ENCODE measurements around the gene SERPINF2.

- TF ChIP-seq, protein P1, sequence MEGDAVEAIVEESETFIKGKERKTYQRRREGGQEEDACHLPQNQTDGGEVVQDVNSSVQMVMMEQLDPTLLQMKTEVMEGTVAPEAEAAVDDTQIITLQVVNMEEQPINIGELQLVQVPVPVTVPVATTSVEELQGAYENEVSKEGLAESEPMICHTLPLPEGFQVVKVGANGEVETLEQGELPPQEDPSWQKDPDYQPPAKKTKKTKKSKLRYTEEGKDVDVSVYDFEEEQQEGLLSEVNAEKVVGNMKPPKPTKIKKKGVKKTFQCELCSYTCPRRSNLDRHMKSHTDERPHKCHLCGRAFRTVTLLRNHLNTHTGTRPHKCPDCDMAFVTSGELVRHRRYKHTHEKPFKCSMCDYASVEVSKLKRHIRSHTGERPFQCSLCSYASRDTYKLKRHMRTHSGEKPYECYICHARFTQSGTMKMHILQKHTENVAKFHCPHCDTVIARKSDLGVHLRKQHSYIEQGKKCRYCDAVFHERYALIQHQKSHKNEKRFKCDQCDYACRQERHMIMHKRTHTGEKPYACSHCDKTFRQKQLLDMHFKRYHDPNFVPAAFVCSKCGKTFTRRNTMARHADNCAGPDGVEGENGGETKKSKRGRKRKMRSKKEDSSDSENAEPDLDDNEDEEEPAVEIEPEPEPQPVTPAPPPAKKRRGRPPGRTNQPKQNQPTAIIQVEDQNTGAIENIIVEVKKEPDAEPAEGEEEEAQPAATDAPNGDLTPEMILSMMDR (conservative IDR thresholded peaks at IDR 0.05 in 1 of 2, IDR thresholded peaks at IDR 0.05 in 1 of 2; ENCODE audit: low read depth in 1 of 2, low read length in 2 of 2): no peak
- TF ChIP-seq EZH2 (IDR thresholded peaks at IDR 0.05; ENCODE audit: low read length, missing control alignments): no peak
Observed at GRCh38 chr17:1711804-1712203, 30.9 kb upstream of the SERPINF2 start.

Data from fibroblast of lung (primary cell).